HG02852 (cell line): ENCODE data around the gene FNDC3A.
A peak's percentile ranks its signal among the peaks of the same experiment; 100 is the strongest.
"Not testable (repeated sequence)": the region's sequence is repeated elsewhere in the genome, so short reads cannot be mapped to it uniquely, and the experiment has no call there.

Experiments
- ATAC-seq: cut with Tn5 transposase; IDR thresholded peaks from one replicate; pipeline ENCODE4 v1.9.1; 2021; ENCODE audit warnings: mild to moderate bottlenecking, moderate library complexity; ENCODE audit not compliant: unreplicated experiment

The FNDC3A gene

GRCh38 chr13:49040872-49041271 is 65.2 kb downstream of the FNDC3A start:
- no peak for ATAC-seq

GRCh38 chr13:49042476-49042875 is 66.8 kb downstream of the FNDC3A start:
- ATAC-seq = no peak

GRCh38 chr13:49044008-49044407 is 68.3 kb downstream of the FNDC3A start:
- no peak for ATAC-seq

- ATAC-seq = no peak
Measured at GRCh38 chr13:49044836-49045235, 69.1 kb downstream of the FNDC3A start.

- no peak for ATAC-seq
Measured at GRCh38 chr13:49046002-49046401, 70.3 kb downstream of the FNDC3A start.

- ATAC-seq = no peak
Measured at GRCh38 chr13:49046519-49046918, 70.8 kb downstream of the FNDC3A start.

GRCh38 chr13:49052813-49053212 is 77.1 kb downstream of the FNDC3A start:
- ATAC-seq = no peak

GRCh38 chr13:49053215-49053614 is 77.5 kb downstream of the FNDC3A start:
- no peak for ATAC-seq

GRCh38 chr13:49053906-49054305 is 78.2 kb downstream of the FNDC3A start:
- no peak for ATAC-seq

GRCh38 chr13:49055021-49055420 is 79.3 kb downstream of the FNDC3A start:
- no peak for ATAC-seq

GRCh38 chr13:49057176-49057575 is 81.5 kb downstream of the FNDC3A start:
- no peak for ATAC-seq

- ATAC-seq = peak; percentile 65
Measured at GRCh38 chr13:49058761-49059160, 83.0 kb downstream of the FNDC3A start.

- ATAC-seq = no peak
Measured at GRCh38 chr13:49060678-49061387, 85.1 kb downstream of the FNDC3A start.

- not testable (repeated sequence) for ATAC-seq
Measured at GRCh38 chr13:49061388-49061752, 85.7 kb downstream of the FNDC3A start.

- ATAC-seq = no peak
Measured at GRCh38 chr13:49062297-49062896, 86.7 kb downstream of the FNDC3A start.

GRCh38 chr13:49063011-49063410 is 87.3 kb downstream of the FNDC3A start:
- no peak for ATAC-seq

GRCh38 chr13:49063497-49063896 is 87.8 kb downstream of the FNDC3A start:
- no peak for ATAC-seq

- no peak for ATAC-seq
Measured at GRCh38 chr13:49064476-49064875, 88.8 kb downstream of the FNDC3A start.

- ATAC-seq = no peak
Measured at GRCh38 chr13:49066856-49067255, 91.1 kb downstream of the FNDC3A start.

- not testable (repeated sequence) for ATAC-seq
Measured at GRCh38 chr13:49068498-49068897, 92.8 kb downstream of the FNDC3A start.

- not testable (repeated sequence) for ATAC-seq
Measured at GRCh38 chr13:49070021-49070420, 94.3 kb downstream of the FNDC3A start.

GRCh38 chr13:49071341-49071937 is 95.7 kb downstream of the FNDC3A start:
- ATAC-seq = no peak
